GM12878 (cell line): ENCODE measurements around the gene AKT1. TPM values are rescaled to one million over a fixed set of nuclear protein-coding genes. Genes with fewer than 3 reads are reported as not detected.

Experiments used
- ATAC-seq: fragments of 200-7000 bp; cut with Tn5 transposase; 3 replicates; pipeline ENCODE4 v1.9.1; 2020; ENCODE audit warnings: mild to moderate bottlenecking, moderate library complexity
- BruUV-seq: library from RNA; stranded (reverse); fragments of 400-500 nt; replicated peaks from 2 replicates; lab custom pipeline; 2021; lab: Mats Ljungman, UMichigan
- CTCF ChIA-PET: fragments of 300-600 bp; sonication (Branson Sonifier 250); formaldehyde crosslinking; extraction: SDS; loops from one replicate; lab custom pipeline; 2021; ENCODE audit warnings: inconsistent platforms; lab: Yijun Ruan, JAX
- POLR2A ChIA-PET: fragments of 350-600 bp; formaldehyde crosslinking; extraction: SDS; loops from one replicate; lab custom pipeline; 2021; ENCODE audit warnings: inconsistent platforms; lab: Charles Lee
- RAD21 ChIA-PET: fragments of 300-600 bp; sonication (Branson Sonifier 250); formaldehyde crosslinking; loops from one replicate; lab custom pipeline; 2023; ENCODE audit warnings: antibody characterized with exemption; ENCODE audit not compliant: unreplicated experiment; lab: Charles Lee
- SMC1A ChIA-PET: fragments of 300-600 bp; sonication (Branson Sonifier 250); formaldehyde crosslinking; loops from one replicate; lab custom pipeline; 2023; ENCODE audit not compliant: unreplicated experiment, uncharacterized antibody; lab: Charles Lee
- DNase-seq: peaks from one replicate; pipeline ENCODE4 v3.0.0-alpha.2; 2011; ENCODE audit warnings: low read depth, low spot score
- FAIRE-seq: peaks from 3 replicates; lab custom pipeline; 2011; peaks lifted over from hg19 to GRCh38; lab: Jason Lieb, UNC
- H2AFZ ChIP-seq: 2 replicates; pipeline ENCODE4 v1.6.0; 2011; ENCODE audit warnings: low read depth, low read length, control low read depth; ENCODE audit not compliant: control insufficient read depth
- H3K27ac ChIP-seq: 2 replicates; pipeline ENCODE4 v1.5.1; 2011; ENCODE audit warnings: control low read depth; ENCODE audit not compliant: control insufficient read depth, insufficient read depth
- H3K27me3 ChIP-seq, 2 experiments: replicated peaks in 1 of 2; 2 replicates each; pipeline versions ENCODE4 v1.6.0 to v1.6.1; 2011; ENCODE audit warnings: low read length in 1 of 2; ENCODE audit not compliant: control insufficient read depth in 2 of 2, insufficient read depth in 2 of 2
- H3K36me3 ChIP-seq, 2 experiments: 2 replicates each; pipeline ENCODE4 v1.5.1; 2011; ENCODE audit warnings: low read length in 1 of 2; ENCODE audit not compliant: control insufficient read depth in 2 of 2, insufficient read depth in 2 of 2
- H3K4me1 ChIP-seq: 2 replicates; pipeline ENCODE4 v1.6.1; 2011; ENCODE audit warnings: mild to moderate bottlenecking, low read length, moderate library complexity, mixed read lengths; ENCODE audit not compliant: control insufficient read depth, insufficient read depth
- H3K4me2 ChIP-seq: 2 replicates; pipeline ENCODE4 v1.6.0; 2011; ENCODE audit warnings: control low read depth; ENCODE audit not compliant: control insufficient read depth, insufficient read depth
- H3K4me3 ChIP-seq: fragments of 200-600 bp; sonication (generic); 2 replicates; pipeline ENCODE4 v1.5.1; 2016
- H3K79me2 ChIP-seq: 2 replicates; pipeline ENCODE4 v1.6.0; 2011; ENCODE audit warnings: low read length; ENCODE audit not compliant: control insufficient read depth, insufficient read depth
- H3K9ac ChIP-seq: 2 replicates; pipeline ENCODE4 v1.8.0; 2011; ENCODE audit warnings: low read length, control low read depth, mixed read lengths; ENCODE audit not compliant: control insufficient read depth, insufficient read depth
- H3K9me3 ChIP-seq: replicated peaks from 3 replicates; pipeline ENCODE4 v1.5.1; 2011; ENCODE audit warnings: mild to moderate bottlenecking, low read length; ENCODE audit not compliant: control insufficient read depth, insufficient read depth
- H4K20me1 ChIP-seq: 2 replicates; pipeline ENCODE4 v1.6.0; 2011; ENCODE audit not compliant: control insufficient read depth, insufficient read depth
- TCF3 ChIP-seq: IDR thresholded peaks from 2 replicates; pipeline ENCODE4 v1.6.1; 2012; ENCODE audit warnings: low read depth, mild to moderate bottlenecking, low read length, borderline replicate concordance; ENCODE audit not compliant: insufficient read depth
- WGBS: methylation state at CpG from one replicate; pipeline ENCODE4 v1.1.6; 2016; ENCODE audit warnings: low lambda C conversion rate; ENCODE audit not compliant: insufficient replicate concordance, insufficient coverage; ENCODE audit errors: missing lambda C conversion rate; 5-methylcytosine and 5-hydroxymethylcytosine counted together
- in situ Hi-C: fragments of 300-500 bp; cut with MboI; formaldehyde crosslinking; loops from 9 replicates; pipeline ENCODE4 v1.14.3; 2018; ENCODE audit warnings: mixed read lengths
- intact Hi-C: fragments of 100-400 bp; cut with micrococcal nuclease; formaldehyde crosslinking; loops from one replicate; pipeline ENCODE4 v1.14.2; 2022; ENCODE audit not compliant: unreplicated experiment
- polyA plus RNA-seq, 11 experiments: library from polyadenylated mRNA; depleted of rRNA in 4 of 11; unstranded in 6 of 11; stranded (reverse) in 5 of 11; fragments of >200 nt; fragmentation: Nextera tagmentation in 4 of 11; fragmentation: Illumina TruSeq in 1 of 11; extraction: Ambion mirVana in 4 of 11; extraction: Trizol in 1 of 11; gene quantifications; 1 replicate in 1 of 11; 2 replicates in 10 of 11; pipeline versions ENCODE4 v1.2.1 to v1.2.3, GENCODE V29; 2011 to 2016; ENCODE audit warnings: inconsistent platforms in 2 of 11, missing spikeins in 2 of 11, low read depth in 1 of 11
- total RNA-seq, 4 experiments: library from RNA; depleted of rRNA in 3 of 4; stranded (reverse); fragments of >200 nt in 3 of 4; fragmentation: Illumina TruSeq in 1 of 4; extraction: Trizol in 1 of 4; gene quantifications; 2 replicates each; pipeline versions ENCODE4 v1.2.1 to v1.2.3, GENCODE V29; 2013 to 2021
- TF ChIP-seq, protein P1 (sequence below), 3 experiments: IDR thresholded peaks in 2 of 3; conservative IDR thresholded peaks in 1 of 3; 2 replicates each; pipeline ENCODE4 v1.5.1; 2011; ENCODE audit warnings: low read depth in 3 of 3, low read length in 3 of 3, mild to moderate bottlenecking in 3 of 3, control low read depth in 2 of 3, moderate library complexity in 2 of 3, inconsistent platforms in 1 of 3, mixed read lengths in 1 of 3; ENCODE audit not compliant: control insufficient read depth in 2 of 3, insufficient read depth in 1 of 3; ENCODE audit errors: extremely low read depth in 1 of 3

The AKT1 gene
- total and polyA plus RNA-seq, 10 of the 15 experiments (the other 5 are each of a cell fraction or from before 2014, with no cell fraction given) = 0.63 to 110 (median 58.9) TPM

DNA sequence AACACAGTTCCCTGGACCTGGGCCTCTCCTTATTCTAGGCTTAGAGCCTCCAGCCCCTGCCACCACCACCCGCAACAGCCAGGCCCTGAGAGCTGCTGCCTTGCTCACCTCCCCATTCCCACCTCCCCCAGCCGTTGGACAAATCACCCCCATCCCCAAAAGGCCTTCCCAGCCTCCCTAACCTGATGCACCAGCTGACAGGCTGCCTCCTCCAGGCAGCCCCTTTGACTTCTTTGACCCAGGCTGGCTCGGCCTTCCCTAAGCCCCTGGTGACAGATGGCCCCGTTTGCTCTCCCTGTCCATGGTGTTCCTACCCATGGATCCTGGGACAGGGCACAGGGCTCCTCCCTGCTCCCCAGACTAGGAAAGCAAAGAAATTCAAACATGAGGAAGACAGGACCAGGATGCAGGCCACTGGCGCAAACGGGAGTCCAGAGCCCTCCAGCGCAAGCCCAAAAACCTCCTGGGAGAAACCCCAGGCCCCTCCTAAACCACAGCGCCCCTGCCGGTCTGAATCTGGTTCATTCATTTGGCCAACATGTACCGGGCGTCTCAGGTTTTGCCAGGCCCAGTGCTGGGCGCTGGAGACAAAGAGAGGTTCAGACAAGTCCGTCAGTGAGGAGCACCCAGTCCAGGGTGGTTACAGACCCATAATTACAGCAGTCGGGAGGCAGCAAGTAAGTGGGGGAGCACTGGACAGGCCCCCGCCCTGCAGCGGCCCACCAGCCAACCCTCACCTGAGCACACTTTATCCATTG lies 2.4 kb downstream of the AKT1 start:
- ChIA-PET SMC1A (no interaction called here), POLR2A (no interaction called here), CTCF (no interaction called here), RAD21 (no interaction called here)
- H3K27ac ChIP-seq = no peak overlapping the region
- H3K4me3 ChIP-seq = peak overlapping the region; percentile 68
- H3K4me2 ChIP-seq = peak overlapping the region; percentile 98
- in situ Hi-C loops (no loop called here), intact Hi-C loops (no loop called here)
- FAIRE-seq (no peak), ATAC-seq (no peak), DNase-seq (no peak)
- WGBS = 93% methylated on average over 14 of the region's 16 CpGs
- BruUV-seq = no TSS peak
- H2AFZ ChIP-seq = no peak overlapping the region
- H3K4me1 ChIP-seq = peaks cover 19% of the 10 kb centered on the region
- H3K9me3 ChIP-seq = no peaks in the 10 kb centered on the region
- H4K20me1 ChIP-seq = peaks cover 2% of the 10 kb centered on the region; the same call in 1 of the 2 replicates
- peak overlapping the region; percentile 87; the same call in 1 of the 2 replicates for H3K9ac ChIP-seq
- H3K36me3 ChIP-seq = peaks cover 0 to 5% of the 10 kb centered on the region in 2 experiments; a peak in 2 of 4 replicates
- H3K27me3 ChIP-seq = 0 out of 4 replicates have a peak, but pooled peaks cover 0 to 2% of the 10 kb centered on the region in 2 experiments
- TF ChIP-seq TCF3 = no peak
- TF ChIP-seq, protein P1, sequence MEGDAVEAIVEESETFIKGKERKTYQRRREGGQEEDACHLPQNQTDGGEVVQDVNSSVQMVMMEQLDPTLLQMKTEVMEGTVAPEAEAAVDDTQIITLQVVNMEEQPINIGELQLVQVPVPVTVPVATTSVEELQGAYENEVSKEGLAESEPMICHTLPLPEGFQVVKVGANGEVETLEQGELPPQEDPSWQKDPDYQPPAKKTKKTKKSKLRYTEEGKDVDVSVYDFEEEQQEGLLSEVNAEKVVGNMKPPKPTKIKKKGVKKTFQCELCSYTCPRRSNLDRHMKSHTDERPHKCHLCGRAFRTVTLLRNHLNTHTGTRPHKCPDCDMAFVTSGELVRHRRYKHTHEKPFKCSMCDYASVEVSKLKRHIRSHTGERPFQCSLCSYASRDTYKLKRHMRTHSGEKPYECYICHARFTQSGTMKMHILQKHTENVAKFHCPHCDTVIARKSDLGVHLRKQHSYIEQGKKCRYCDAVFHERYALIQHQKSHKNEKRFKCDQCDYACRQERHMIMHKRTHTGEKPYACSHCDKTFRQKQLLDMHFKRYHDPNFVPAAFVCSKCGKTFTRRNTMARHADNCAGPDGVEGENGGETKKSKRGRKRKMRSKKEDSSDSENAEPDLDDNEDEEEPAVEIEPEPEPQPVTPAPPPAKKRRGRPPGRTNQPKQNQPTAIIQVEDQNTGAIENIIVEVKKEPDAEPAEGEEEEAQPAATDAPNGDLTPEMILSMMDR (IDR thresholded peaks at IDR 0.05 in 2 of 3, conservative IDR thresholded peaks at IDR 0.05 in 1 of 3; ENCODE audit: control insufficient read depth in 2 of 3, extremely low read depth in 1 of 3, insufficient read depth in 1 of 3, low read depth in 3 of 3, low read length in 3 of 3) = peak in 2 of 3 experiments; percentile 4 to 16; a peak in 1 of 6 replicates
- peaks cover 26% of the 10 kb centered on the region for H3K79me2 ChIP-seq
